K562 (cell line): ENCODE data around the gene ADAMTS1. TPM values are rescaled to one million over a fixed set of nuclear protein-coding genes. Genes with fewer than 3 reads are reported as not detected.

ENCODE experiments used
- PPARD ChIP-seq: fragments of 250-450 bp; sonication (Bioruptor Pico); IDR thresholded peaks from 2 replicates; pipeline ENCODE4 v1.8.0; 2022; ENCODE audit warnings: inconsistent platforms, mild to moderate bottlenecking, moderate library complexity
- TCF3 ChIP-seq: sonication (generic); formaldehyde crosslinking; IDR thresholded peaks from 2 replicates; pipeline ENCODE4 v1.4.0; 2020; ENCODE audit warnings: mild to moderate bottlenecking, missing genetic modification reagents
- THAP12 ChIP-seq: fragments of 250-450 bp; sonication (Bioruptor Pico); IDR thresholded peaks from 2 replicates; pipeline ENCODE4 v1.9.0; 2021; ENCODE audit warnings: mild to moderate bottlenecking, inconsistent platforms
- ZBTB40 ChIP-seq, 2 experiments: fragments of 450-650 bp in 1 of 2; sonication (generic) in 1 of 2; formaldehyde crosslinking in 1 of 2; IDR thresholded peaks; 2 replicates each; pipeline versions ENCODE4 v1.7.1 to v1.9.0; 2016 to 2022; ENCODE audit warnings: inconsistent platforms in 1 of 2, mild to moderate bottlenecking in 1 of 2, missing genetic modification reagents in 1 of 2
- ZNF696 ChIP-seq: fragments of 250-450 bp; sonication (Bioruptor Pico); conservative IDR thresholded peaks from 2 replicates; pipeline ENCODE4 v1.4.0; 2020; ENCODE audit warnings: mild to moderate bottlenecking, moderate library complexity
- polyA plus RNA-seq, 8 experiments: library from polyadenylated mRNA; depleted of rRNA in 4 of 8; stranded (reverse) in 5 of 8; unstranded in 3 of 8; fragments of >200 nt; fragmentation: Nextera tagmentation in 2 of 8; fragmentation: Illumina TruSeq in 1 of 8; extraction: Ambion mirVana in 2 of 8; extraction: Trizol in 1 of 8; gene quantifications; 2 replicates each; pipeline versions ENCODE4 v1.2.1 to v1.2.3, GENCODE V29; 2011 to 2014; ENCODE audit warnings: inconsistent platforms in 1 of 8, missing spikeins in 1 of 8
- total RNA-seq, 7 experiments: library from RNA; depleted of rRNA in 6 of 7; stranded (reverse); fragments of >200 nt in 6 of 7; fragmentation: Illumina TruSeq in 2 of 7; extraction: Trizol in 2 of 7; gene quantifications; 2 replicates each; pipeline versions ENCODE4 v1.2.1 to v1.2.3, GENCODE V29; 2011 to 2021; ENCODE audit warnings: low replicate concordance in 1 of 7
- TF ChIP-seq, protein P1 (sequence below), 2 experiments: fragments of 450-650 bp; formaldehyde crosslinking in 1 of 2; IDR thresholded peaks; 2 replicates each; pipeline versions ENCODE4 v1.4.0 to v1.6.1; 2014 to 2020; ENCODE audit warnings: mild to moderate bottlenecking in 2 of 2, borderline replicate concordance in 1 of 2, low read depth in 1 of 2

ADAMTS1 gene
- total and polyA plus RNA-seq, 9 of the 15 experiments (the other 6 are each of a cell fraction or from before 2014, with no cell fraction given), result 0.01 to 0.58 TPM; not detected in 7

GRCh38 chr21:26850116-26850643 lies 5.0 kb upstream of the ADAMTS1 start (continued):
- no peak for TF ChIP-seq ZBTB40 (IDR thresholded peaks at IDR 0.05)
- no peak for TF ChIP-seq ZBTB40 (CRISPR knock-in tag; IDR thresholded peaks at IDR 0.05)
- TF ChIP-seq ZNF696 (CRISPR knock-in tag), result no peak
- TF ChIP-seq PPARD (CRISPR knock-in tag), result no peak
- TF ChIP-seq TCF3 (CRISPR knock-in tag), result no peak
- TF ChIP-seq THAP12, result no peak
- TF ChIP-seq, protein P1, sequence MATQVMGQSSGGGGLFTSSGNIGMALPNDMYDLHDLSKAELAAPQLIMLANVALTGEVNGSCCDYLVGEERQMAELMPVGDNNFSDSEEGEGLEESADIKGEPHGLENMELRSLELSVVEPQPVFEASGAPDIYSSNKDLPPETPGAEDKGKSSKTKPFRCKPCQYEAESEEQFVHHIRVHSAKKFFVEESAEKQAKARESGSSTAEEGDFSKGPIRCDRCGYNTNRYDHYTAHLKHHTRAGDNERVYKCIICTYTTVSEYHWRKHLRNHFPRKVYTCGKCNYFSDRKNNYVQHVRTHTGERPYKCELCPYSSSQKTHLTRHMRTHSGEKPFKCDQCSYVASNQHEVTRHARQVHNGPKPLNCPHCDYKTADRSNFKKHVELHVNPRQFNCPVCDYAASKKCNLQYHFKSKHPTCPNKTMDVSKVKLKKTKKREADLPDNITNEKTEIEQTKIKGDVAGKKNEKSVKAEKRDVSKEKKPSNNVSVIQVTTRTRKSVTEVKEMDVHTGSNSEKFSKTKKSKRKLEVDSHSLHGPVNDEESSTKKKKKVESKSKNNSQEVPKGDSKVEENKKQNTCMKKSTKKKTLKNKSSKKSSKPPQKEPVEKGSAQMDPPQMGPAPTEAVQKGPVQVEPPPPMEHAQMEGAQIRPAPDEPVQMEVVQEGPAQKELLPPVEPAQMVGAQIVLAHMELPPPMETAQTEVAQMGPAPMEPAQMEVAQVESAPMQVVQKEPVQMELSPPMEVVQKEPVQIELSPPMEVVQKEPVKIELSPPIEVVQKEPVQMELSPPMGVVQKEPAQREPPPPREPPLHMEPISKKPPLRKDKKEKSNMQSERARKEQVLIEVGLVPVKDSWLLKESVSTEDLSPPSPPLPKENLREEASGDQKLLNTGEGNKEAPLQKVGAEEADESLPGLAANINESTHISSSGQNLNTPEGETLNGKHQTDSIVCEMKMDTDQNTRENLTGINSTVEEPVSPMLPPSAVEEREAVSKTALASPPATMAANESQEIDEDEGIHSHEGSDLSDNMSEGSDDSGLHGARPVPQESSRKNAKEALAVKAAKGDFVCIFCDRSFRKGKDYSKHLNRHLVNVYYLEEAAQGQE (IDR thresholded peaks at IDR 0.05; ENCODE audit: borderline replicate concordance), result peak; percentile 81
- TF ChIP-seq, protein P1 (CRISPR knock-in tag; IDR thresholded peaks at IDR 0.05; ENCODE audit: low read depth), result no peak
